H9 (cell line): ENCODE data around the gene UBLCP1. TPM values are rescaled to one million over a fixed set of nuclear protein-coding genes. Genes with fewer than 3 reads are reported as not detected.

Experiments used
- DNase-seq: peaks from one replicate; pipeline ENCODE4 v3.0.0-alpha.2; 2017
- H2AFZ ChIP-seq: one replicate; pipeline ENCODE4 v1.6.1; 2013; ENCODE audit warnings: mild to moderate bottlenecking, low read length, control low read depth, moderate library complexity
- H2AK5ac ChIP-seq: 2 replicates; pipeline ENCODE4 v1.6.1; 2013; ENCODE audit warnings: low read length, control low read depth, mixed read lengths; ENCODE audit not compliant: insufficient read length
- H2BK120ac ChIP-seq: one replicate; pipeline ENCODE4 v1.6.1; 2013; ENCODE audit warnings: low read depth, mild to moderate bottlenecking, low read length, control low read depth, inconsistent platforms; ENCODE audit not compliant: poor library complexity, severe bottlenecking
- H2BK12ac ChIP-seq: 2 replicates; pipeline ENCODE4 v1.6.1; 2013; ENCODE audit warnings: low read length, control low read depth, mixed read lengths, low read depth; ENCODE audit not compliant: insufficient read length
- H2BK15ac ChIP-seq: 2 replicates; pipeline ENCODE4 v1.6.1; 2013; ENCODE audit warnings: low read depth, low read length, control low read depth
- H2BK20ac ChIP-seq: one replicate; pipeline ENCODE4 v1.6.1; 2013; ENCODE audit warnings: low read depth, mild to moderate bottlenecking, low read length, control low read depth, inconsistent platforms; ENCODE audit not compliant: poor library complexity, severe bottlenecking
- H2BK5ac ChIP-seq: 2 replicates; pipeline ENCODE4 v1.6.1; 2013; ENCODE audit warnings: low read length, control low read depth, mixed read lengths; ENCODE audit not compliant: insufficient read length
- H3K14ac ChIP-seq: 2 replicates; pipeline ENCODE4 v1.6.1; 2013; ENCODE audit warnings: low read length, control low read depth; ENCODE audit not compliant: insufficient read depth
- H3K18ac ChIP-seq: 2 replicates; pipeline ENCODE4 v1.6.1; 2013; ENCODE audit warnings: low read depth, mild to moderate bottlenecking, mixed read lengths, low read length, control low read depth; ENCODE audit not compliant: insufficient read length
- H3K23ac ChIP-seq: 2 replicates; pipeline ENCODE4 v1.6.1; 2013; ENCODE audit warnings: low read length, control low read depth, mixed read lengths, low read depth; ENCODE audit not compliant: insufficient read length
- H3K23me2 ChIP-seq: 2 replicates; pipeline ENCODE4 v1.6.1; 2013; ENCODE audit warnings: low read depth, mild to moderate bottlenecking, mixed read lengths, low read length, control low read depth; ENCODE audit not compliant: insufficient read length, poor library complexity, severe bottlenecking
- H3K27ac ChIP-seq: 2 replicates; pipeline ENCODE4 v1.5.1; 2013; ENCODE audit warnings: low read length, control low read depth, mixed read lengths, low read depth; ENCODE audit not compliant: insufficient read length
- H3K27me3 ChIP-seq: 2 replicates; pipeline ENCODE4 v1.6.1; 2013; ENCODE audit warnings: low read length, control low read depth, inconsistent platforms; ENCODE audit not compliant: insufficient read depth
- H3K4ac ChIP-seq: 2 replicates; pipeline ENCODE4 v1.6.1; 2013; ENCODE audit warnings: low read depth, mild to moderate bottlenecking, control low read depth, inconsistent platforms, low read length, moderate library complexity
- H3K4me1 ChIP-seq: 2 replicates; pipeline ENCODE4 v1.6.1; 2013; ENCODE audit warnings: low read length, control low read depth, inconsistent platforms; ENCODE audit not compliant: insufficient read depth
- H3K4me2 ChIP-seq: 2 replicates; pipeline ENCODE4 v1.6.1; 2013; ENCODE audit warnings: low read length, control low read depth, mixed read lengths; ENCODE audit not compliant: insufficient read length, insufficient read depth
- H3K56ac ChIP-seq: 2 replicates; pipeline ENCODE4 v1.6.1; 2013; ENCODE audit warnings: low read depth, mild to moderate bottlenecking, mixed read lengths, low read length, control low read depth; ENCODE audit not compliant: insufficient read length
- H3K79me1 ChIP-seq: 2 replicates; pipeline ENCODE4 v1.6.1; 2013; ENCODE audit warnings: low read depth, mild to moderate bottlenecking, moderate library complexity, low read length, control low read depth, inconsistent platforms; ENCODE audit not compliant: insufficient read depth, poor library complexity, severe bottlenecking
- H3K79me2 ChIP-seq: 2 replicates; pipeline ENCODE4 v1.6.1; 2013; ENCODE audit warnings: low read length, control low read depth, inconsistent platforms; ENCODE audit not compliant: insufficient read depth
- H3K9ac ChIP-seq: 2 replicates; pipeline ENCODE4 v1.6.1; 2013; ENCODE audit warnings: low read length, control low read depth, mixed read lengths; ENCODE audit not compliant: insufficient read length; ENCODE audit errors: extremely low read depth
- H3K9me3 ChIP-seq: one replicate; pipeline ENCODE4 v1.6.1; 2013; ENCODE audit warnings: low read depth, low read length, inconsistent platforms; ENCODE audit not compliant: control insufficient read depth
- H3T11ph ChIP-seq: one replicate; pipeline ENCODE4 v1.6.1; 2013; ENCODE audit warnings: mild to moderate bottlenecking, low read length, control low read depth, inconsistent platforms
- H4K20me1 ChIP-seq: one replicate; pipeline ENCODE4 v1.6.1; 2013; ENCODE audit not compliant: control insufficient read depth, insufficient read length, insufficient read depth
- H4K5ac ChIP-seq: 2 replicates; pipeline ENCODE4 v1.6.1; 2013; ENCODE audit warnings: low read depth, mild to moderate bottlenecking, mixed read lengths, low read length, control low read depth; ENCODE audit not compliant: insufficient read length
- H4K8ac ChIP-seq: replicated peaks from 2 replicates; pipeline ENCODE4 v1.6.1; 2013; ENCODE audit warnings: low read length, control low read depth, mixed read lengths, low read depth; ENCODE audit not compliant: insufficient read length
- H4K91ac ChIP-seq: 2 replicates; pipeline ENCODE4 v1.6.1; 2013; ENCODE audit warnings: low read depth, mild to moderate bottlenecking, moderate library complexity, mixed read lengths, low read length, control low read depth; ENCODE audit not compliant: insufficient read length
- H3K27ac Mint-ChIP-seq, 3 experiments: 2 replicates in 2 of 3; 3 replicates in 1 of 3; pipeline ENCODE4 v1.8.0; 2020 to 2021; ENCODE audit warnings: mixed read lengths in 3 of 3, mild to moderate bottlenecking in 1 of 3, moderate library complexity in 1 of 3
- H3K27me3 Mint-ChIP-seq: 2 replicates; pipeline ENCODE4 v1.8.0; 2021; ENCODE audit warnings: low read depth, mild to moderate bottlenecking, moderate library complexity, mixed read lengths
- H3K36me3 Mint-ChIP-seq, 3 experiments: 2 replicates in 2 of 3; 3 replicates in 1 of 3; pipeline ENCODE4 v1.8.0; 2020 to 2021; ENCODE audit warnings: low read depth in 3 of 3, mixed read lengths in 3 of 3; ENCODE audit not compliant: insufficient read depth in 1 of 3
- H3K4me1 Mint-ChIP-seq, 2 experiments: 2 replicates each; pipeline ENCODE4 v1.8.0; 2020; ENCODE audit warnings: mixed read lengths in 2 of 2
- H3K4me3 Mint-ChIP-seq, 2 experiments: 2 replicates in 1 of 2; 3 replicates in 1 of 2; pipeline ENCODE4 v1.8.0; 2020 to 2021; ENCODE audit warnings: mild to moderate bottlenecking in 2 of 2, mixed read lengths in 2 of 2, moderate library complexity in 1 of 2
- H3K9me3 Mint-ChIP-seq, 2 experiments: 2 replicates in 1 of 2; 3 replicates in 1 of 2; pipeline ENCODE4 v1.8.0; 2020; ENCODE audit warnings: mild to moderate bottlenecking in 2 of 2, mixed read lengths in 2 of 2, moderate library complexity in 1 of 2
- WGBS: extraction: QIAGEN DNeasy Blood & Tissue Kit; methylation state at CpG from one replicate; pipeline ENCODE4 v1.1.7; 2013; ENCODE audit warnings: missing lambda C conversion rate, low lambda C conversion rate, mixed read lengths; ENCODE audit not compliant: insufficient read length; ENCODE audit errors: extremely low coverage; 5-methylcytosine and 5-hydroxymethylcytosine counted together
- total RNA-seq: library from RNA; stranded (reverse); gene quantifications from 2 replicates; pipeline ENCODE4 v1.2.1, GENCODE V29; 2021
- TF ChIP-seq, protein P1 (sequence below): fragments of 200-600 bp; sonication (generic); conservative IDR thresholded peaks from 3 replicates; pipeline ENCODE4 v1.8.0; 2021; ENCODE audit warnings: antibody characterized with exemption, mild to moderate bottlenecking

Gene UBLCP1
- total RNA-seq, 1 experiment from 2014 or later, result 37.9 TPM

GRCh38 chr5:159262472-159262858 is 625 bp upstream of the UBLCP1 start:
- Histone ChIP-seq H3K27me3 (no peaks in the 10 kb centered on the region), H2AK5ac (no peak overlapping the region), H2AFZ (peak overlapping the region; percentile 7), H4K91ac (no peak overlapping the region), H3K4me2 (peak overlapping the region; percentile 89), H3K23ac (no peak overlapping the region), H3K4me1 (no peaks in the 10 kb centered on the region), H3K9ac (peak overlapping the region; percentile 77), H3K79me1 (peaks cover 3% of the 10 kb centered on the region), H3K56ac (no peak overlapping the region), H3K23me2 (peaks cover 5% of the 10 kb centered on the region), H3K79me2 (peaks cover 3% of the 10 kb centered on the region; the same call in 1 of the 2 replicates), H2BK12ac (no peak overlapping the region), H4K20me1 (no peaks in the 10 kb centered on the region), H2BK5ac (no peak overlapping the region), H4K5ac (peak overlapping the region; percentile 26), H2BK120ac (no peak overlapping the region), H2BK15ac (no peak overlapping the region), H3K4ac (no peak overlapping the region), H3K27ac (peak overlapping the region; percentile 23), H3K18ac (no peak overlapping the region), H2BK20ac (no peak overlapping the region), H3K9me3 (no peaks in the 10 kb centered on the region), H3K14ac (0 out of 2 replicates have a peak overlapping the region, but pooled peaks have one; percentile 84), H4K8ac (no peak overlapping the region), H3T11ph (no peak overlapping the region)
- Mint-ChIP-seq H3K4me1 (peaks cover 11 to 14% of the 10 kb centered on the region in 2 experiments), H3K27me3 (peaks cover 39% of the 10 kb centered on the region), H3K27ac (peak overlapping the region; percentile 98 to 100 (median 99)), H3K9me3 (peaks cover 6 to 10% of the 10 kb centered on the region in 2 experiments; a peak in 4 of 5 replicates), H3K36me3 (peaks cover 13 to 15% (median 13%) of the 10 kb centered on the region in 3 experiments), H3K4me3 (peak overlapping the region; percentile 88 to 97)
- TF ChIP-seq, protein P1, sequence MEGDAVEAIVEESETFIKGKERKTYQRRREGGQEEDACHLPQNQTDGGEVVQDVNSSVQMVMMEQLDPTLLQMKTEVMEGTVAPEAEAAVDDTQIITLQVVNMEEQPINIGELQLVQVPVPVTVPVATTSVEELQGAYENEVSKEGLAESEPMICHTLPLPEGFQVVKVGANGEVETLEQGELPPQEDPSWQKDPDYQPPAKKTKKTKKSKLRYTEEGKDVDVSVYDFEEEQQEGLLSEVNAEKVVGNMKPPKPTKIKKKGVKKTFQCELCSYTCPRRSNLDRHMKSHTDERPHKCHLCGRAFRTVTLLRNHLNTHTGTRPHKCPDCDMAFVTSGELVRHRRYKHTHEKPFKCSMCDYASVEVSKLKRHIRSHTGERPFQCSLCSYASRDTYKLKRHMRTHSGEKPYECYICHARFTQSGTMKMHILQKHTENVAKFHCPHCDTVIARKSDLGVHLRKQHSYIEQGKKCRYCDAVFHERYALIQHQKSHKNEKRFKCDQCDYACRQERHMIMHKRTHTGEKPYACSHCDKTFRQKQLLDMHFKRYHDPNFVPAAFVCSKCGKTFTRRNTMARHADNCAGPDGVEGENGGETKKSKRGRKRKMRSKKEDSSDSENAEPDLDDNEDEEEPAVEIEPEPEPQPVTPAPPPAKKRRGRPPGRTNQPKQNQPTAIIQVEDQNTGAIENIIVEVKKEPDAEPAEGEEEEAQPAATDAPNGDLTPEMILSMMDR, result no peak
- no peak for DNase-seq
- no CpG with 5 or more reads among the region's 10 CpGs for WGBS
